Erythroblast (primary cell): Measurements from ENCODE around the gene PTH2R.
"Not testable (repeated sequence)": the region's sequence is repeated elsewhere in the genome, so short reads cannot be mapped to it uniquely, and the experiment has no call there.

ENCODE experiments used
- DNase-seq, 2 experiments: peaks; one replicate each; lab custom pipeline; 2025; lab: John Stamatoyannopoulos, UW
- GATA1 ChIP-seq: IDR thresholded peaks from 2 replicates; pipeline ENCODE4 v1.6.1; 2011; ENCODE audit warnings: low read depth, mild to moderate bottlenecking, control low read depth, low read length, moderate library complexity
- POLR2A ChIP-seq: IDR thresholded peaks from 2 replicates; pipeline ENCODE4 v1.6.1; 2011; ENCODE audit warnings: mild to moderate bottlenecking, low read length

Gene PTH2R

DNA sequence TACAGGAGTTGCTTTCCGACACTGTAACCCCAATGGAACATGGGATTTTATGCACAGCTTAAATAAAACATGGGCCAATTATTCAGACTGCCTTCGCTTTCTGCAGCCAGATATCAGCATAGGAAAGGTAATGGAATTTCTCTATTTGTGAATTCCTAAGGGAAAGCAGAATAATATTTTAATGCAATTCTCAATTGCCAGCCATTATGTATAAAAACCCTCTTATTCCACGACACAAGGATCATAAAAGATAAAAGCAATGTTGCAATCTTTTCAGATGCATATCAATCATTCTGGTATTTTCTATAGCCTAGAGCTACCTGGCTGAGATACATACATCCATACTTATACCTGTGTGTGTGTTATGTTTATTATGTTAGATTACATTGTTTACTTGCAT, 31.2 kb downstream of the PTH2R start:
- no peak for DNase-seq
- no peak for TF ChIP-seq POLR2A
- no peak for TF ChIP-seq GATA1

GRCh38 chr2:208440716-208441115, 34.1 kb downstream of the PTH2R start:
- TF ChIP-seq POLR2A (no peak), GATA1 (no peak)
- no peak for DNase-seq

GRCh38 chr2:208441951-208442350, 35.4 kb downstream of the PTH2R start:
- no peak for DNase-seq
- TF ChIP-seq GATA1 (no peak), POLR2A (no peak)

GRCh38 chr2:208447447-208447846, 40.9 kb downstream of the PTH2R start:
- DNase-seq = not testable (repeated sequence)

DNA sequence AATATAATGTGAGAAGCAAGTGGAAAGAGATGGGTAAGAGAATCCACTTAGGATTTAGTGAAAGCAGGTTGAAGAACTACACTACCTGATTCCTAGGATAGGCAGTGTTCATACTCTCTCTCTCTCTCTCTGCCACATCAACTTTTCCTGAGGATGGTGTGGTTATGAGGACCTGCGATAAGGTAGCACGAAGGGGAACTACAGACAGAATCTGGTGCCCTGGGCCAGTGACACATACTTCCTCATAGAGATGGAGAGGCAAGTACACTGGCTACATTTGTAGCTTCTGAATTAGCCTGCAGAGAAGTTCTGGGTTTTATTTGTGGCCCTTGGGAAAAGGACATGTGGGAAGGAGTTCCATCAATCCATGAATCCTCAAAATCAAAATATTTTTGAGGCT, 44.5 kb downstream of the PTH2R start:
- DNase-seq = no peak
- TF ChIP-seq POLR2A (no peak), GATA1 (no peak)

DNA sequence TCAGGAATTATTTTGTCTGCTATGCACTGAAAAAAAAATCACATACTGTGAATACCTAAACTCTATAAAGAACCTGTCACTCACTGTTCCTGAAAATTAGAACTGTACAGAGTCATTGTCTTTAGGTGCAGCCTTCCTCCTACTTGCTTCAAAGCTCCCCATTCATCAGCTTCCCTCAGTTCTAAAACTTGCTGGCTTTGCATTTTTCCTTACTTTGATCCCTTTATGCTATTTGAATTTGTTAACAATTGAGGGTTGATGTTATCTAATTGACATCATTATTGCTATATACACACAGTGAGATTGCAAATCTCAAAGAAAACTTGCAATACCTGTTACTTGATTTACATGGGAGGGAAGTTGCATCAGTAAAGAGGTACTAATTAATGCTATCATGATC, 48.3 kb downstream of the PTH2R start:
- no peak for DNase-seq
- TF ChIP-seq GATA1 = no peak

- TF ChIP-seq GATA1 = no peak
- no peak for TF ChIP-seq POLR2A
- DNase-seq = no peak
These were observed 57.1 kb downstream of the PTH2R start for GRCh38 chr2:208463721-208464120.

DNA sequence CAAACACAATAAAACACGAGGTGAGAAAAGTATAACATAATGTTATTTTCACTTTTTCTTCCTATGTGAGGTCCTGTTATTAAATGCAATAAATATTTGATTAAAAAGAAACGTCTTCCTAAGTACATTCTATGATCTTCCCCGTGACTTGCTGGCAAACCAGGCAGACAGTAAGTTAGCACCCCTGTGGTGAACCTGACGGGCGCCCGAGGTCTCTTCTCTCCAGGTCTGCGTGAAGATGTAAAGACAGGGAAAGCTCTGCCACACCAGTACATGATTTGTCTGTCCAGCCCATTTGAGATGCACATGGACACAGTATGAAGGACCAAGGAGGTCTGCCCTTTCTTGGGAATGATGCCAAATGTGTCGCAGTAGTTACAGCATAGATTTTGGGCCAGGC, 57.6 kb downstream of the PTH2R start:
- TF ChIP-seq GATA1 (no peak), POLR2A (no peak)
- DNase-seq = no peak

DNA sequence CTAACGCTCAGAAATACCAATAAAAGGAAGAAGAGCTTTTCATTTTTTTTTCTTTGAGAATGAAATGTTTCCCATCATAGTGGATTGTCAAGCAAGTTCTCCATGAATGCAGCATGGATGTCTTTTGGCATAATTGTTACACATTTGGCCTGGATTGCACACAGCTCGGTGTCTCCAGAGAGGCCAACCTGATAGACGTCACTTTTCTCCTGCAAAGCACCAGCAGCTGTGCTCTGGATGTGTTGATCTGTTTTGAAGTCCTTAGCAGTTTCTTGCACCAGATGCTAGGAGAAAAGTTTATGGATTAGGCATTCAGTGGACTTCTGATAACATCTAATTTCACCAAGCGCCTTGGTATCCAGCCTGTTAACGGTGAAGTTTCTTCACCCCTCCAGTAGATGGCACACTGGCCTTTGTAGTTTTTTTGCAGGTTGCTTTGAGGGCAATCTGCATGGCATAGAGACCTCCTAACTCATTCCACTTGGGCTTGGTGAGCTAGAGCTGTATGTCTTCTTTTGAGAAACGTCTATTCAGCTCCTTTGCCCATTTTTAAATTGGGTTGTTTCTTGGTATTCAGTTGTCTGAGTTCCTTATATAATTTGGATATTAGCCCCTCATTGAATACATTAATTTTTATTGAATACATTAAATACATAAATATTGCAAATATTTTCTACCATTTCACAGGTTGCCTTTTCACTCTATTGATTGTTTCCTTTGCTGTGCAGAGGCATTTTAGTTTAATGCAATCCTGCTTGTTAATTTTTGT, 59.7 kb downstream of the PTH2R start:
- peak; percentile 81 to 83 for DNase-seq

GRCh38 chr2:208466920-208467298, 60.3 kb downstream of the PTH2R start:
- peak in 1 of 2 experiments; percentile 4 for DNase-seq
- TF ChIP-seq GATA1 (no peak), POLR2A (no peak)

More for the DNA sequence above, 59.7 kb downstream of the PTH2R start:
- no peak for TF ChIP-seq GATA1
- TF ChIP-seq POLR2A = no peak

- no peak for DNase-seq
- TF ChIP-seq GATA1 = no peak
- no peak for TF ChIP-seq POLR2A
These were observed 61.0 kb downstream of the PTH2R start for GRCh38 chr2:208467564-208467963.

DNA sequence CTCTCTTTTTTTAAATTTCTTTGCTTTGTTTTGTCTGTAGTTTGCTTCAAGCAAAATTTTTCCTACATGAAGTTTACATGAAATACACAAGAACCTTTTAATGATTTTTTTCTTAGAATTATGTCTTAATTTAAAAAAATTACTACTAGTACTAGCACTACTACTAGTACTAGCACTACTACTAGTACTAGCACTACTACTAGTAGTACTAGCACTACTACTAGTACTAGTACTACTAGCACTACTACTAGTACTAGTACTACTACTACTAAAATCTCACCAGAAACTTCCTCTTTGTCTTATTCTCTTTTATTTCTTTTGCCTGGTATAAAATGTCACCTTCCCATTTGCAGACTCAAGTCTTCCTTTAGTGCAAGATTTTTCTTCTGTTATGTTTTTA, 71.1 kb downstream of the PTH2R start:
- DNase-seq = no peak
- TF ChIP-seq GATA1 = no peak
- TF ChIP-seq POLR2A = no peak

GRCh38 chr2:208479342-208479741, 72.8 kb downstream of the PTH2R start:
- no peak for TF ChIP-seq POLR2A
- no peak for TF ChIP-seq GATA1
- DNase-seq = no peak

DNA sequence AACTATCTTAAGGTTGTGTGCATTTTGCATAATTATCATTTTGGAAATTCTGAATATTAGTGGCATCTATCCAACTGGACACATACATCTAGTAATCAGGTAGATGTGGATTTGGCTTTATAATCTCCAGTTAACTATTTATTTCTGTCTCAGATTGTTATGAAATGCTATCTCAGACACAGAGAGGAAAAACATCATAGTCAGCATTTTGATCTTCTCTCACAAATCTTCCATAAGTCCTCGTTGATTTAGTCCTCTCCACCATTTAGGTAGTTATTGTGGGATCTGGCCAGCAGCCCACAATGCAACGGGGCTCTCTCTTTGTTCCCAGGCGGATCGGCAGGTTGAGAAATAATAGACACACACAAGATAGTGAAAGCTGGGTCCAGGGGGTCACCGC, 75.4 kb downstream of the PTH2R start:
- DNase-seq = not testable (repeated sequence)

DNA sequence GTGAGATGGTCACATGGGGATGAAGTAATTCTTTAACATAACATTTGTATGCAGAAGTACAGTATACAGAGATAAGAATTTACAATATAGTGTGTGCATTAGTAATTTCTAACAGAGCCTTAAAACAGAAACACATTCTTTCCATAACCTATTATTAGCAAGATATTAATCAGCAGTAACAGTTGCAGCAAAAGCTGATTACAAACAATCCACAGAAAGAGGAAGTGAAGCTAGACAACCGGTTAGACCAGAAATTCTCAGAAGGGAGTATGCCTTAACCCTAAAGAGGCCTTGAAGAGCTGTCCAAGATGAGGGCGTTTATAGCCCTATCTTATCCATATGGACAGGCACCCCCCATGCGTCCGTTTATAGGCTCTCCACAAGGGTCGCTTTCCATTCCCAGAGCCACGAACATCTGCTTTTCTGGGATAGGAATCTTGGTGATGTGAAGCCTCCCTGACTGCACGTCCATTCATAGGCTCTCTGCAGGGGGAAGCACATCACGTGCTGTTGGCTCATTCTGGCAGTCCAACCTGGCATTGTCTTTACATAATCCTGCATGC, 75.9 kb downstream of the PTH2R start:
- DNase-seq = peak in 1 of 2 experiments; percentile 22
